HL-60/S4 treated with retinoic acid at 250 ng/mL for 4 days and 3 days (cell line): ENCODE measurements around the gene MMRN1.

Experiments
- in situ Hi-C: fragments of 300-500 bp; cut with MboI; formaldehyde crosslinking; loops from 2 replicates; pipeline ENCODE4 v1.7.0; 2022; ENCODE audit warnings: low sequenced_read_pairs

The MMRN1 gene

DNA sequence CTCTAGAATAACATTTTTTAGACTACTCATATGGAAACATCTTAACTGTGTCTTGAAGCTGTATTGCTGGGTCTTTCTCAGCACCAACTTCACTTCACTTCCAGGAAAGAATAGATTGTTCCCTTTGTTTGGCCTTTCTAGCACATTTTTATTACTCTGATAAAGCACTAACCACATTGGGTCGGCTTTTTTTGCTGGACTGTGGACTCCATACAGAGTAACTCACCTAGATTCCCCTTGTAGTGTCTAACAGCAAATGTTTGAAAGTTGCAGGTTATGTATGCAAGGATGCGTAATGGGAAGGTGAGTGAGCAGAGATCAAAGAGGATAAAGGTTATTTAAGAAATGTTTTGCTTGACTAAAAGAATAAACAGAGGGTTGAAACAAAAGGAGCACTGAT lies 101.2 kb downstream of the MMRN1 start:
- in situ Hi-C loops, result no loop called here

DNA sequence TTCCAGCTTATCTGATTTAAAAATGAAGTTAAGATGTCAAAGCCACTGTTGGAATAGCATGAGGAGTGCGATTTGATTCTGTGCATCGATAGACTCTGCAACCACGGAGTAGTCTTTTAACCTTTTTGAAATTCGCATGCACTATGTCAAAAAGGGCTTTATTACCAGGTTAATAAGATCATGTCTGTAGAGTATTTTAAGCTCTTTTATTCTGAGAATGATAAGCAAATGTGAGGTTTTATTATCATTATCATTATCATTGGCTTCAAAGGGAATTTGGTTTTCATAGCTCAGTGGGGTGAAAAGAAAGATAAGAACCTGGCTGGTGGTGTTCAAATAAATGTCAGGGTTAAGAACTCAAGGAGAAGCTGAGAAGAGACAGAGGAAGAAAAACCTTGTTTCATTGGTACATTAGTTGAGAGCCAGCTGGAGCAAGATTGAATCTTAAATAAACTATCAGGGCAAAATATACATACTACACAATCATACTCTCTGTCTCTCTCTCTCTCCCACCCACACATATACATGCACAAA lies 102.6 kb downstream of the MMRN1 start:
- in situ Hi-C loops, result no loop called here

DNA sequence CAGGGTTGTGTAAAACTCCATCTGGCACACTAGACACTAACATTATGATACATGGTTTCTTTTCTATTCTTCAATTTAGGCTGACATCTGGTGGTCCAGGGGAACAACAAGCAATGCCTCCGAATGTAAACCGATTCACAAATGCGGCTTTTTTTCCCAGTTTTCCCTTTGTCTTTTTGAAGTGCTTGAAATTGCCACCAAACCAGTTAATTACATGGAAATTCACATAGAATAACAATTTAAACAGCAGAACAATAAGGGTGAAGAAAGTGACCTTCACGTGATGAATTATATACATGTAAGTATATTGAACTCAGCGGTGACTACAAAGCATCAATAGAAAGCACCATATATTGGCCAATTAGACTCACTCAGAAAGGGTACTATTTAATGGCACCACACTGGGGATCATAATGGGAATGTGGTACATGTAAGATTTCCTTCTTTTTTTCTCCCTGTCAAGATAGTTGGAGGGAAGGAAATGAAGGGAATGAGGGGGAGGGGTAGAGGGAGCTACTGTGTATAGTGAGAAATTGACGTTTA lies 103.9 kb downstream of the MMRN1 start:
- in situ Hi-C loops, result no loop called here

DNA sequence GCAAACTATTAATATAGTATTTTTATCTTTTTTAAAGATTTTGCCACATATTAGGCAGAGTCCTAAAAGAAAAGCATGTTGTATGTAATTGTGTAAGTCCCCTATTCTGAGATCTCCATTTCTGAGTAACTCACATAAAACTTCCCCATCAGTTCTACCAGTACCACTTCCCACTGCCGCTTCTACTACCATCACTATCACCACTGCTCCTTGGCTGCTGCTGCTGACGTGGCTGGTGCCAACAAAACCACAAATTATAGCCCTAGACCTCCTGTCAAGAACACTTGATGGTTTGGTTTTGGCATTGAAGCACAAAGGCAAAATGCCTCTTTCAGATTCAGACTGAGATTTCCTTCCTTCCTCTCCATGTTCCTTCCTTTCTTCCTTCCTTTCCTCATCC lies 106.4 kb downstream of the MMRN1 start:
- in situ Hi-C loops, result no loop called here

DNA sequence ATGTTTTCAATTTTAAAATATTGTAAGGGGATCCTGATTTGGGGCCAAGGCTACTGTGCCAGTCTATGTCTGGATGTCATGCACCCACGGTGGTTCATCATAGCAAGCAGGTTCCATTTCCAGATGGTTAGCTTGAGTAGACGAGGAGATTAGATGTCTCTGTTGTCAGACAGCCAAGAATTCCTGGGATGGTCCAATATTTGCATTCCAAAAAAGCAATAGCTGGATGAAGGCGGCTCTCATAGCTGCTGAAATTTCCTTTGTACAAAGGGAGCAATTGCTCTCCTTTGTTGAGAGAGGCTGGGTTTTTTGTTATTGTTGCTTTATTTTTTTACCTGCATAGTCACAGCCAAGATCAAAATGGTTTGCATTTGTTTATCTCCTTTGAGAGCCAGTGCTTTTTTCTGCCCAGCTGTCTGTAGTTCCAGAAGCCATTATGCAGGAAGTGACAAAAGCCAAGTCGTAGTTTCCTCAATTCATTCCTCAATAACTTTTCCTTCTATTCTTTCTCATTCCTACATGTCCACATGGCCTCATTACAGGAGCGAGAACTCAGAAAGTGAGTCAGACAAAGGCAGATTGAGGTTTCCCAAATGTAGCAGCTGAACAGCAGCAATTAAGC lies 107.9 kb downstream of the MMRN1 start:
- in situ Hi-C loops, result no loop called here
